Nucleus accumbens (tissue), 56 donors: ENCODE results near the gene OSER1.
"Not testable (repeated sequence)": the region's sequence is repeated elsewhere in the genome, so short reads cannot be mapped to it uniquely, and the experiment has no call there.

ENCODE experiments used
- DNase-seq, 56 donors: peaks; one replicate each; lab custom pipeline; 2025; lab: John Stamatoyannopoulos, UW

The OSER1 gene

GRCh38 chr20:44210406-44211176 lies at the start of gene OSER1:
Gene OSER1 (minus strand): TSS chr20:44210771. CDS start chr20:44206957, 3,814 bp downstream.
- peak; percentile 69 to 98 (median 96) for DNase-seq

GRCh38 chr20:44258226-44258890 lies 47.8 kb upstream of the OSER1 start:
- no peak for DNase-seq

DNA sequence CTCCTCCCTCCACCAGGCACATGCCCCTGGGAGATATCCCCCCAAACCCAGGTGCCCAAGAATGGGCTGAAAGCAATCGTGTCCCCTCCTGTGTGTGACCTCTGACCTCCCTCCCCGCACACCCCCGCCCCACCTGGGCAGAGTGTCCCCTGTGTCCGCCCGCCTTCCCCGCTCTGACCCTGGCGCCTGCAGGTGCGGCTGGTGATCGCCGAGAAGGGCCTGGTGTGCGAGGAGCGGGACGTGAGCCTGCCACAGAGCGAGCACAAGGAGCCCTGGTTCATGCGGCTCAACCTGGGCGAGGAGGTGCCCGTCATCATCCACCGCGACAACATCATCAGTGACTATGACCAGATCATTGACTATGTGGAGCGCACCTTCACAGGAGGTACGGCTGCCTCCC lies 46.4 kb upstream of the OSER1 start:
- DNase-seq: no peak

- no peak for DNase-seq
Measured at GRCh38 chr20:44255942-44256341, 45.4 kb upstream of the OSER1 start.

DNA sequence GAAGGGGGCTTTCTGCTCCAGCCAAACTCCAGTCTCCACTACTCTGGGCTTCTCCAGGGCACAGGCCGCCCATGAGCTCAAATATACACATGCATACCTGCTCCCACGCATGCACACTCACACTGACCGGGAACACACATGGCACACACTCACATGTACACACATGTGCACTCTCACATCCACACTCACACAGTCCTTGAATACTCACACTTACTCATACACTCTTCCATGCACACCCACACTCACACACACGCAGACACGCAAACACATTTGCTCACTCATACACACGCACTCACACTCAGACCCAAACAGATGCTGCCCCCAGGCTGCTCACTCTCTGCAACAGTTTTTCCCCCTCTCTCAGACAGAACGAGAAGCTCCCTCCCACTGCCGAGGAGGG lies 43.5 kb upstream of the OSER1 start:
- DNase-seq: no peak

DNA sequence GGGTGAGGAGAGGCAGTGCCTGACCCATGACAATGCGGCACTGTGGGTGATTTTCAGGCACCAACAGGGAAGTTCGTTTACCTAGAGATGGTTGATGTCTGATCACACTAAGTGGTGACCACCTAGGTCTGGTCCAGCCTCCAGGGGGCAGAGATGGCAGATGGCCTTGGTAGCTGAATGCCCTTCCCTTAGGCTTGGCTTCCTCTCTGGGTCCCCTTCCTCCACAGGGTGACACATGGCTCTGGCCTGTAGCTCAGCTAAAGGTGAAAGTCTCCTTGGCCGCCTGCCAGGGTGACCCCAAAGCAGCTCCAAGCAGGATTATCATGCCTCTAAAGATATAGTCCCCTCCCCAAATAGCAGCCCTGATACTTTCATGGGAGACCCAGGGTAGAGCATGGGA lies 43.0 kb upstream of the OSER1 start:
- DNase-seq: no peak

DNA sequence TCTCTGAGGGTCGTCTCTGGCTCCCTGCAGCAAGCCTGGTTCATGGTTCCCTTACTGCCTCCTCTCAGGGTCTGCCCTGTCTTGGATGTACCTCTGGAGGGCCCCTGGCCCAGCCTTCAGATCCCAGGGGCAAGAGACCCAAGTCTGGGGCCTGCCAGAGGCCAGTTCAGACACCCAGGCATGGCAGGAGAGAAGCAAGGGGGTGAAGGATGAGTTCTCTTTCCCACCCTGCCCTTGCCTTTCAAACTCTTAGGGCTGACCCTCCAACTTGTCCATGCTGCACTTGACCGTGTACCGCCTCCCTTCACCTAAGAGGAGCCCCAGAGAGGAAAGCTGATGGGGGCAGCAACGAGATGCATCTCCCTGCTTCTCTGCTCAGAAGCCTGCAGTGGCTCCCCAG lies 40.7 kb upstream of the OSER1 start:
- DNase-seq: no peak

- DNase-seq: no peak
Measured at GRCh38 chr20:44248410-44248759, 37.8 kb upstream of the OSER1 start.

DNA sequence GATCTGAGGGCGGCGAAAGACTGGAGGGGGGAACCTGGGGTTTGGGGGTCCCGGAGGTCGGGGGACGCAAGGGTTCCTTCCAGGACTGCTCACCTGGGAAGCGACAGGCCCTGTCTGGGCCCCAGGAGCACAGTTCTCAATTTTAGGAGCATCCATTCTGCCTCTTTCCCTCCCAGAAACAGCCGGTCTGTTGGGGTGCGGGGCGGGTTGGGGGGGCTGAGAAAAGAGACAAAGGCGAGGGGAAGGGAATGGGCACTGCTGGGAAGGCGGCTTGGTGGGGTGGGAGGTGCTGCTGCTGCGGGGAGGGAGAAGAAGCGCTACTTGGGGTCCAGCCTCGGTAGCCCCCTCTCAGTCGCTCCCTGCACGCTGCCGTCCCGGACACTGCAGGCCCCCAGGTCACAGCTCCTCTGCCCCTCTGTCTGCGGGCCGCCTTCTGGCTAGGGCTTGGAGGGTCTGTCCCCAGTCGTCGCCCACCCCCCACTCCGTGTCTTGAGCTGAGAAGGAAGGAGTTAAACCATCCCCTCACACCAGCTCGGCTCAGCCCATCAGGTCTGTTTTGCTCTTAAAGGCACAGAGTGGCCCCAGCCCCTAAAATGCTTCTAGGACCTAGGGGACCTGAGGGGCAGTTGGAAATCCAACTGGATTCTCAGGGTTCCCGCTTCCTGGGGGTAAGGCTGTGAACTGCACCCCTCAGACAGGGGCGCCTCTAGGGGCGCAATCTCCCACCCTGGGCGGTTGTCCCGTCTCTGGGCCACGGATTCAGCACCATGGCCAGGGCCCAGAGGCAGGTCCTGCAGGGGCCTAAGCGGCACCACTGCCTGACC lies 37.2 kb upstream of the OSER1 start:
- peak in 14 of 56 donors; percentile 1 to 39 (median 4) for DNase-seq

DNA sequence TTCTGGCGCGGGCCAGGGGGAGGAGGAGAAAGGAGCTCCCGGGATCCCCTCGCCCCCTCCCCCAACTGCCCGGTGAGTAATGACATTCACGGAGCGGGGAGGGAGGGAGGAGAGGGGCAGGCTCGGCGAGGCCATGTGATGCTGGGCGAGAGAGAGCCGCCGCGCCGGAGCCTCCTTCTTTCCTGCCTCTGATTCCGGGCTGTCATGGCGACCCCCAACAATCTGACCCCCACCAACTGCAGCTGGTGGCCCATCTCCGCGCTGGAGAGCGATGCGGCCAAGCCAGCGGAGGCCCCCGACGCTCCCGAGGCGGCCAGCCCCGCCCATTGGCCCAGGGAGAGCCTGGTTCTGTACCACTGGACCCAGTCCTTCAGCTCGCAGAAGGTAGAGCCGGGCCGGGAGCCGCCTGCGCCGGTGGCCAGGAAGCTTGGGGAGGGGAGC lies 36.6 kb upstream of the OSER1 start, which contains the start of gene GDAP1L1:
TSS of gene GDAP1L1 (plus strand) at position 178 of the 441 bp plus-strand sequence. CDS start at position 205, 27 bp downstream.
- DNase-seq: peak in 43 of 56 donors; percentile 1 to 78 (median 25)

GRCh38 chr20:44245977-44246376 lies 35.4 kb upstream of the OSER1 start:
- no peak for DNase-seq

DNA sequence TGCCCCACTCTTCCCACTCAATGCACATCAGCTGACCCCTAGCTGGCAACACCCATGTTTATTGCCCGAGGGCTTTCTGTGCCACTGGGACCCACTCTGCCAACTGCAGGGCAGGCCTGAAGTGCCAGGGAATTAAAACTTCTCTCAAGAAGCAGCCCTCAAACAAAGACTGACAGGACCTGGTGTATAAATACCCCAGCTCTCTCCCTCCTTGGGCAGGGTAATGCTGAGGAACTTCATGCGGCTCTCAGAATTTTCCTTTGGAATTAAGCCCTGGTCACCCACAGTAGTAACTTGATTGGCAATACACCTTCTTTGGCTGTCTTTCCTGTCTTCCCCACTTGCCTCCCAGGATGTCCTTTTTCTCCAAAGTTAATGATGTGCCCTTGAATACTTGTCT lies 31.2 kb upstream of the OSER1 start:
- DNase-seq: no peak

- DNase-seq: not testable (repeated sequence)
Measured at GRCh38 chr20:44236840-44237239, 26.3 kb upstream of the OSER1 start.

GRCh38 chr20:44235702-44236101 lies 25.1 kb upstream of the OSER1 start:
- DNase-seq: no peak

- no peak for DNase-seq
Measured at GRCh38 chr20:44234566-44235317, 24.2 kb upstream of the OSER1 start.

DNA sequence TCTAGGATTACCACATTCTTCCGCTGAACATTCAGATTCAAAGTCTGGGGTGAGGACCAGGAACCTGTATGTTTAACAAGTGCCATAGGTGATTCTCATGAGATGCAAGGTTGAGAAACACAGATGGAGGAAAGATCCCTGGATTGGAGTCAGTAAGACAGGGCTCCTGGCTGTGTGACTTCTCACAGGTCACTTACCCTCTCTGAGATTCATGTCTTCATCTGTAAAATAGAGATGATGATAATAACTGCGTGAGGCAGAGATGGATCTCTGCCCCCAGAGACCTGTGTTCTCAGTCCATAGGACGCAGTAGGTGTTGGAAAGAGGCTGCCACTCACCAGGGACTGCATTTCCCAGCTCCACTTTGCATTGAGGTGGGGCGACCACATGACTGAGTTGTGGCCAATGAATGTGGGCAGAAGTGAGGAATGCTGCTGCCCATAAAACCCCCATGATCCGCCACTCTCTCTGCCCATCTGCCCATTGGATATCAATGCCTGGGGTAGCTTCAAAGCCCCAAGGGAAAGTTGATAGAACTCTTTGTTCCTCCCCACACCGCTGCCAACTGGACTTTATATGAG lies 23.0 kb upstream of the OSER1 start:
- no peak for DNase-seq

GRCh38 chr20:44232469-44232856 lies 21.9 kb upstream of the OSER1 start:
- DNase-seq: not testable (repeated sequence)

DNA sequence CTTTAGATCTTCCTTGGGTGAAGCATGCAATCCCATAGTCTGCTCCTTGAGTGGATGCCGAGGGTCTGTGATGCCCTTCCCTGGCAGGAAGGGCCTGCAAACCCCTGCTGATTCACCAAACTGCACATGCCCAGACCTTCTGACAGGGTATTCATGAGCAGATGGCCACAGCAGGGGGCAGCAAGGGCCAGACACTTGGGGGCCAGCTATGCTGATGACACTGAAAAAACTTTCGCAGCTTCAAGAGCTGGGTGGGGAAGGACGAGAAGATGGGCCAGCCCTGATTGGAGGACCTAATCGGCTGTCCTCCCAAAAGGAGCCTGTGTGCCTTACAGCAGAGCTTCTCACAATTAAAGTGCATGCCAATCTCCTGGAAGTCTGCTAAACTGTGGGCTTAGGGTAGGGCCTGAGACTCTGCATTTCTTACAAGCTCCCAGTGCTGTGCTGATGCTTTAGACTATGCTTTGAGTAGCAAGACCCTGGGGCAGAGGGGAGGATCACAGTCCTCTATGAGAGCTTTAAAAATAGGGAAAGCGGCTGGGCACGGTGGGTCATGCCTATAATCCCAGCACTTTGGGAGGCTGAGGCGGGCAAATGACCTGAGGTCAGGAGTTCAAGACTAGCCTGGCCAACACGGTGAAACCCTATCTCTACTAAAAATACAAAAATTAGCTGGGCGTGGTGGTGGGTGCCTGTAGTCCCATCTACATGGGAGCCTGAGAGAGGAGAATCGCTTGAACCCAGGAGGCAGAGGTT lies 21.3 kb upstream of the OSER1 start:
- no peak for DNase-seq

GRCh38 chr20:44231193-44231592 lies 20.6 kb upstream of the OSER1 start:
- no peak for DNase-seq
